K562 (cell line): ENCODE measurements around the gene EVI5. TPM values are rescaled to one million over a fixed set of nuclear protein-coding genes. Genes with fewer than 3 reads are reported as not detected.
A peak's percentile ranks its signal among the peaks of the same experiment; 100 is the strongest.

ENCODE experiments used
- BMI1 ChIP-seq: fragments of 150-350 bp; IDR thresholded peaks from 2 replicates; pipeline ENCODE4 v1.6.1; 2014; ENCODE audit warnings: low read length
- DDX20 ChIP-seq: fragments of 450-650 bp; IDR thresholded peaks from 2 replicates; pipeline ENCODE4 v1.6.1; 2016; ENCODE audit warnings: missing genetic modification characterization, low read depth, mild to moderate bottlenecking, missing compliant biosample characterization, moderate library complexity
- ESRRB ChIP-seq: fragments of 250-450 bp; sonication (Bioruptor Pico); IDR thresholded peaks from 2 replicates; pipeline ENCODE4 v1.5.0; 2020; ENCODE audit warnings: mild to moderate bottlenecking, moderate library complexity, borderline replicate concordance
- FOS ChIP-seq: IDR thresholded peaks from 3 replicates; pipeline ENCODE4 v1.6.1; 2011; ENCODE audit not compliant: insufficient read length; ENCODE audit errors: extremely low read depth
- GTF2E2 ChIP-seq: fragments of 200-800 bp; sonication (Bioruptor generic); IDR thresholded peaks from 2 replicates; pipeline ENCODE4 v1.6.1; 2016; ENCODE audit warnings: missing genetic modification characterization, missing compliant biosample characterization
- HDAC1 ChIP-seq, 2 experiments: fragments of 450-650 bp; IDR thresholded peaks; 2 replicates each; pipeline ENCODE4 v1.6.1; 2016 to 2017; ENCODE audit warnings: inconsistent platforms in 1 of 2, mild to moderate bottlenecking in 1 of 2, moderate library complexity in 1 of 2
- HDGF ChIP-seq: fragments of 450-650 bp; IDR thresholded peaks from 2 replicates; pipeline ENCODE4 v1.6.1; 2016
- HOXB6 ChIP-seq: fragments of 250-450 bp; sonication (Bioruptor Pico); IDR thresholded peaks from 2 replicates; pipeline ENCODE4 v1.5.1; 2022; ENCODE audit warnings: mild to moderate bottlenecking, borderline replicate concordance
- KLF1 ChIP-seq: fragments of 450-650 bp; IDR thresholded peaks from 2 replicates; pipeline ENCODE4 v1.6.1; 2016; ENCODE audit warnings: missing genetic modification characterization, missing compliant biosample characterization
- MAFF ChIP-seq: IDR thresholded peaks from 2 replicates; pipeline ENCODE4 v1.6.1; 2012; ENCODE audit warnings: low read length, improper control_type of control experiment
- MCM5 ChIP-seq: fragments of 450-650 bp; IDR thresholded peaks from 2 replicates; pipeline ENCODE4 v1.6.1; 2016; ENCODE audit warnings: low read depth
- NR2C2 ChIP-seq, 2 experiments: fragments of 200-800 bp in 1 of 2; sonication (Bioruptor generic) in 1 of 2; sonication (generic) in 1 of 2; formaldehyde crosslinking in 1 of 2; IDR thresholded peaks; 2 replicates each; pipeline versions ENCODE4 v1.6.1 to v1.8.0; 2016 to 2022; ENCODE audit warnings: mild to moderate bottlenecking in 1 of 2, missing compliant biosample characterization in 1 of 2, missing genetic modification characterization in 1 of 2, missing genetic modification reagents in 1 of 2
- SAFB ChIP-seq: fragments of 200-400 bp; formaldehyde crosslinking; IDR thresholded peaks from 2 replicates; pipeline ENCODE4 v1.6.1; 2017; ENCODE audit warnings: low read depth, low read length, borderline replicate concordance
- SLC30A9 ChIP-seq: fragments of 250-450 bp; sonication (Bioruptor Pico); IDR thresholded peaks from 2 replicates; pipeline ENCODE4 v1.8.0; 2022; ENCODE audit warnings: mild to moderate bottlenecking, moderate library complexity
- SMARCE1 ChIP-seq: fragments of 450-650 bp; IDR thresholded peaks from 2 replicates; pipeline ENCODE4 v1.7.1; 2016; ENCODE audit warnings: mild to moderate bottlenecking
- TRIM28 ChIP-seq: fragments of 450-650 bp; IDR thresholded peaks from 2 replicates; pipeline ENCODE4 v1.6.1; 2017
- ZBTB17 ChIP-seq: fragments of 450-650 bp; formaldehyde crosslinking; IDR thresholded peaks from 2 replicates; pipeline ENCODE4 v1.4.0; 2020; ENCODE audit warnings: mild to moderate bottlenecking
- ZNF589 ChIP-seq: fragments of 200-800 bp; sonication (Bioruptor generic); IDR thresholded peaks from 2 replicates; pipeline ENCODE4 v1.6.1; 2016; ENCODE audit warnings: low read depth, missing genetic modification characterization, missing compliant biosample characterization
- ZNF785 ChIP-seq: fragments of 250-450 bp; sonication (Bioruptor Pico); IDR thresholded peaks from 2 replicates; pipeline ENCODE4 v1.4.0; 2020; ENCODE audit warnings: mild to moderate bottlenecking
- polyA plus RNA-seq, 8 experiments: library from polyadenylated mRNA; depleted of rRNA in 4 of 8; stranded (reverse) in 5 of 8; unstranded in 3 of 8; fragments of >200 nt; fragmentation: Nextera tagmentation in 2 of 8; fragmentation: Illumina TruSeq in 1 of 8; extraction: Ambion mirVana in 2 of 8; extraction: Trizol in 1 of 8; gene quantifications; 2 replicates each; pipeline versions ENCODE4 v1.2.1 to v1.2.3, GENCODE V29; 2011 to 2014; ENCODE audit warnings: inconsistent platforms in 1 of 8, missing spikeins in 1 of 8
- total RNA-seq, 7 experiments: library from RNA; depleted of rRNA in 6 of 7; stranded (reverse); fragments of >200 nt in 6 of 7; fragmentation: Illumina TruSeq in 2 of 7; extraction: Trizol in 2 of 7; gene quantifications; 2 replicates each; pipeline versions ENCODE4 v1.2.1 to v1.2.3, GENCODE V29; 2011 to 2021; ENCODE audit warnings: low replicate concordance in 1 of 7
- TF ChIP-seq, protein P1 (sequence below), 2 experiments: fragments of 450-650 bp; IDR thresholded peaks; 2 replicates each; pipeline ENCODE4 v1.6.1; 2018; ENCODE audit warnings: mild to moderate bottlenecking in 2 of 2, low read depth in 1 of 2; ENCODE audit not compliant: partially characterized antibody in 2 of 2
- TF ChIP-seq, protein P2 (sequence below): fragments of 250-450 bp; sonication (Bioruptor Pico); IDR thresholded peaks from 2 replicates; pipeline ENCODE4 v1.4.0; 2020
- TF ChIP-seq, protein P3 (sequence below): sonication (generic); formaldehyde crosslinking; IDR thresholded peaks from 2 replicates; pipeline ENCODE4 v1.8.1; 2022; ENCODE audit warnings: missing genetic modification reagents

The EVI5 gene
- total and polyA plus RNA-seq, 9 of the 15 experiments (the other 6 are each of a cell fraction or from before 2014, with no cell fraction given) = 1.7 to 50.1 (median 13.7) TPM

DNA sequence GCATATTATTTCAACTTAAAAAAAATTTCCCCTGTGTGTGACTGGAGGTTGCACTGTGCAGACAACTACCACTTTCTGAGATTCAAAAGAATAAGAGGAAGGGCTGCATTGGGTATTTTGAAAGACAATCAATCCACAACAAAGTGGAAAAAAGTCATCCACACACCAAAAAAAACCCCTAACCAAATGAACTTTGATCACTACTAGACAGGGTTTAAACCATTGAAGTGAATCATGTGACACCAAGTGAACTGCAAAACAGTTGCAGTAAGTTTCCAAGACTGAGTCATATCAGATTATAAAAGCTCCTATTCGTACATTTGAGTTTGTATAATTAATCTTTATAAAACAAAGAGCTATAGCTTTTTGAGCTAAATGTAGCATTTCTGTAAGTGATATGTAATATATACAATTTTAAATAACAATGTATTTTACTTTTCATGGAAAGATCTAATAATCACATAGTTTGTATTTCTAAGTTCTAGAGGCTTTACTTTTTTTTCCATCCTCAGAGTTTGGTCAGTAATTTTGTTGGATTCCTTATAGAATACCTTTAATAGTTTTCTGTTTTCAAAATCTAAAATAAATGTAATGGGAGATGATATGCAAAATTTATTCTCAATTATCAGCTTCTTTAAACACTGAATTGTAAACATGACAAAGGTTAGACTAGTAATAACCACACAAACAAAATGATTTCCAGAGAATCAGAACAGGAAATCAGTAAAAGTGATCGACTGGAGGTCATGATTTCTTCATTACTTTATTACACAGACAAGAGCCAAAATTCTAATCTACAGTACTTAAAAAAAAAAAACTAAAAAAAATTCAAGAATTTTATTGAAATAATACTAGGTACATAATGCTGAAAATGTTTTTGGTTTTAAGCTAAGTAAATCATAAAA, 247.7 kb downstream of the EVI5 start (continued):
- TF ChIP-seq, protein P1, sequence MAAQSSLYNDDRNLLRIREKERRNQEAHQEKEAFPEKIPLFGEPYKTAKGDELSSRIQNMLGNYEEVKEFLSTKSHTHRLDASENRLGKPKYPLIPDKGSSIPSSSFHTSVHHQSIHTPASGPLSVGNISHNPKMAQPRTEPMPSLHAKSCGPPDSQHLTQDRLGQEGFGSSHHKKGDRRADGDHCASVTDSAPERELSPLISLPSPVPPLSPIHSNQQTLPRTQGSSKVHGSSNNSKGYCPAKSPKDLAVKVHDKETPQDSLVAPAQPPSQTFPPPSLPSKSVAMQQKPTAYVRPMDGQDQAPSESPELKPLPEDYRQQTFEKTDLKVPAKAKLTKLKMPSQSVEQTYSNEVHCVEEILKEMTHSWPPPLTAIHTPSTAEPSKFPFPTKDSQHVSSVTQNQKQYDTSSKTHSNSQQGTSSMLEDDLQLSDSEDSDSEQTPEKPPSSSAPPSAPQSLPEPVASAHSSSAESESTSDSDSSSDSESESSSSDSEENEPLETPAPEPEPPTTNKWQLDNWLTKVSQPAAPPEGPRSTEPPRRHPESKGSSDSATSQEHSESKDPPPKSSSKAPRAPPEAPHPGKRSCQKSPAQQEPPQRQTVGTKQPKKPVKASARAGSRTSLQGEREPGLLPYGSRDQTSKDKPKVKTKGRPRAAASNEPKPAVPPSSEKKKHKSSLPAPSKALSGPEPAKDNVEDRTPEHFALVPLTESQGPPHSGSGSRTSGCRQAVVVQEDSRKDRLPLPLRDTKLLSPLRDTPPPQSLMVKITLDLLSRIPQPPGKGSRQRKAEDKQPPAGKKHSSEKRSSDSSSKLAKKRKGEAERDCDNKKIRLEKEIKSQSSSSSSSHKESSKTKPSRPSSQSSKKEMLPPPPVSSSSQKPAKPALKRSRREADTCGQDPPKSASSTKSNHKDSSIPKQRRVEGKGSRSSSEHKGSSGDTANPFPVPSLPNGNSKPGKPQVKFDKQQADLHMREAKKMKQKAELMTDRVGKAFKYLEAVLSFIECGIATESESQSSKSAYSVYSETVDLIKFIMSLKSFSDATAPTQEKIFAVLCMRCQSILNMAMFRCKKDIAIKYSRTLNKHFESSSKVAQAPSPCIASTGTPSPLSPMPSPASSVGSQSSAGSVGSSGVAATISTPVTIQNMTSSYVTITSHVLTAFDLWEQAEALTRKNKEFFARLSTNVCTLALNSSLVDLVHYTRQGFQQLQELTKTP (IDR thresholded peaks at IDR 0.05; ENCODE audit: low read depth in 1 of 2, partially characterized antibody in 2 of 2) = peak in 1 of 2 experiments; percentile 19
- no peak for TF ChIP-seq NR2C2 (CRISPR knock-in tag; IDR thresholded peaks at IDR 0.05)
- TF ChIP-seq NR2C2 (tag; IDR thresholded peaks at IDR 0.05) = peak; percentile 50; the same call in 1 of the 2 replicates
- TF ChIP-seq MAFF = no peak
- no peak for TF ChIP-seq HOXB6 (CRISPR knock-in tag)
- TF ChIP-seq SLC30A9 (CRISPR knock-in tag) = no peak
- no peak for TF ChIP-seq SAFB
- TF ChIP-seq SMARCE1 = 0 out of 2 replicates have a peak, but pooled peaks have one; percentile 15
- no peak for TF ChIP-seq GTF2E2 (tag)
- TF ChIP-seq ZBTB17 (CRISPR knock-in tag) = no peak
- no peak for TF ChIP-seq MCM5
- TF ChIP-seq, protein P2, sequence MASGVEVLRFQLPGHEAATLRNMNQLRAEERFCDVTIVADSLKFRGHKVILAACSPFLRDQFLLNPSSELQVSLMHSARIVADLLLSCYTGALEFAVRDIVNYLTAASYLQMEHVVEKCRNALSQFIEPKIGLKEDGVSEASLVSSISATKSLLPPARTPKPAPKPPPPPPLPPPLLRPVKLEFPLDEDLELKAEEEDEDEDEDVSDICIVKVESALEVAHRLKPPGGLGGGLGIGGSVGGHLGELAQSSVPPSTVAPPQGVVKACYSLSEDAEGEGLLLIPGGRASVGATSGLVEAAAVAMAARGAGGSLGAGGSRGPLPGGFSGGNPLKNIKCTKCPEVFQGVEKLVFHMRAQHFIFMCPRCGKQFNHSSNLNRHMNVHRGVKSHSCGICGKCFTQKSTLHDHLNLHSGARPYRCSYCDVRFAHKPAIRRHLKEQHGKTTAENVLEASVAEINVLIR (CRISPR knock-in tag) = no peak
- no peak for TF ChIP-seq KLF1 (tag)
- TF ChIP-seq, protein P3, sequence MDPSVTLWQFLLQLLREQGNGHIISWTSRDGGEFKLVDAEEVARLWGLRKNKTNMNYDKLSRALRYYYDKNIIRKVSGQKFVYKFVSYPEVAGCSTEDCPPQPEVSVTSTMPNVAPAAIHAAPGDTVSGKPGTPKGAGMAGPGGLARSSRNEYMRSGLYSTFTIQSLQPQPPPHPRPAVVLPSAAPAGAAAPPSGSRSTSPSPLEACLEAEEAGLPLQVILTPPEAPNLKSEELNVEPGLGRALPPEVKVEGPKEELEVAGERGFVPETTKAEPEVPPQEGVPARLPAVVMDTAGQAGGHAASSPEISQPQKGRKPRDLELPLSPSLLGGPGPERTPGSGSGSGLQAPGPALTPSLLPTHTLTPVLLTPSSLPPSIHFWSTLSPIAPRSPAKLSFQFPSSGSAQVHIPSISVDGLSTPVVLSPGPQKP (CRISPR knock-in tag) = no peak
- TF ChIP-seq DDX20 (tag) = no peak
- no peak for TF ChIP-seq ESRRB
- no peak for TF ChIP-seq HDGF
- no peak for TF ChIP-seq ZNF785 (CRISPR knock-in tag)
- TF ChIP-seq TRIM28 = no peak
- TF ChIP-seq FOS = no peak
- TF ChIP-seq HDAC1 (IDR thresholded peaks at IDR 0.05) = no peak
- no peak; the same call in 1 of the 2 replicates for TF ChIP-seq ZNF589
- TF ChIP-seq BMI1 = no peak
